ENCODE measurements around the gene VPS35L. TPM values are rescaled to one million over a fixed set of nuclear protein-coding genes. Genes with fewer than 3 reads are reported as not detected.
A peak's percentile ranks its signal among the peaks of the same experiment; 100 is the strongest.

Gene VPS35L
- total and polyA plus RNA-seq, 2 donors (not counting 1 experiment from before 2014, with no cell fraction given) = 17.5 to 62.1 TPM

DNA sequence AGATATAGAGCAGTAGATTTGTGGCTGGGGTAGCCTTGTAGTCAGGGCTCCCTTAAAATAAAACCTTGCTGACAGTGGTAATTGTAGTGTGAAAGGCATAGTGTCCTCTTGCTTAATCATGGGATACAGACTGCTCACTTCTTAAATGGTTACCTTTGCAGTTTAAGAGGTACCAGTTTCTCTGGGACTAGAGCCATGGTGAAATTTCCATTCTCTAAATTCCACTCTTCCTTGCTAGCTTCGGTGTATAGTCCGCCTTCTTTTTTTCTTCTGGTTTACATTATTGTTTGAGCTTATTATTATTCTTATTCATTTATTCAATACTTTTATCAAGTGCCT is 30.1 kb upstream of the VPS35L start:
- no peaks in the 10 kb centered on the region for H3K9me3 ChIP-seq (ENCODE audit: control extremely low read depth in 1 of 3, control insufficient read depth in 2 of 3, insufficient read depth in 1 of 3, low read length in 2 of 3)
- ChIA-PET POLR2A (interaction anchor here (0.5 to 2.3 kb wide), 2 partner anchors 30 to 751 kb away, joined by 5 to 19 read pairs; partner anchors contain the start of gene VPS35L), CTCF (interaction anchor here (1.6 to 3.3 kb wide), 4 partner anchors 30 to 458 kb away, joined by 3 to 13 read pairs (median 8); partner anchors contain the start of genes COQ7 and VPS35L)
- H3K27me3 Mint-ChIP-seq = no peaks in the 10 kb centered on the region
- DNase-seq (no peak), ATAC-seq (ENCODE audit: low read depth) (no peak)
- intact Hi-C loops (cut with micrococcal nuclease) = loop anchor here (10.0 kb wide), 1 partner anchor 1219 kb away; the partner anchor contains the start of gene THUMPD1
- peaks cover 19 to 37% of the 10 kb centered on the region in 2 donors for H3K4me1 ChIP-seq (ENCODE audit: control insufficient read depth in 2 of 2, insufficient read depth in 2 of 2, low read length in 2 of 2)
- no peak overlapping the region for H3K27ac Mint-ChIP-seq
- peak overlapping the region; percentile 95 for H3K4me2 ChIP-seq (replicated peaks; ENCODE audit: low read depth, low read length, poor library complexity, severe bottlenecking)
- no peak overlapping the region for H3K27ac ChIP-seq (ENCODE audit: low read length in 2 of 2)
- peak overlapping the region; percentile 95 for H2AFZ ChIP-seq (ENCODE audit: insufficient read depth, low read depth, low read length, poor library complexity, severe bottlenecking)
- TF ChIP-seq, protein P1, sequence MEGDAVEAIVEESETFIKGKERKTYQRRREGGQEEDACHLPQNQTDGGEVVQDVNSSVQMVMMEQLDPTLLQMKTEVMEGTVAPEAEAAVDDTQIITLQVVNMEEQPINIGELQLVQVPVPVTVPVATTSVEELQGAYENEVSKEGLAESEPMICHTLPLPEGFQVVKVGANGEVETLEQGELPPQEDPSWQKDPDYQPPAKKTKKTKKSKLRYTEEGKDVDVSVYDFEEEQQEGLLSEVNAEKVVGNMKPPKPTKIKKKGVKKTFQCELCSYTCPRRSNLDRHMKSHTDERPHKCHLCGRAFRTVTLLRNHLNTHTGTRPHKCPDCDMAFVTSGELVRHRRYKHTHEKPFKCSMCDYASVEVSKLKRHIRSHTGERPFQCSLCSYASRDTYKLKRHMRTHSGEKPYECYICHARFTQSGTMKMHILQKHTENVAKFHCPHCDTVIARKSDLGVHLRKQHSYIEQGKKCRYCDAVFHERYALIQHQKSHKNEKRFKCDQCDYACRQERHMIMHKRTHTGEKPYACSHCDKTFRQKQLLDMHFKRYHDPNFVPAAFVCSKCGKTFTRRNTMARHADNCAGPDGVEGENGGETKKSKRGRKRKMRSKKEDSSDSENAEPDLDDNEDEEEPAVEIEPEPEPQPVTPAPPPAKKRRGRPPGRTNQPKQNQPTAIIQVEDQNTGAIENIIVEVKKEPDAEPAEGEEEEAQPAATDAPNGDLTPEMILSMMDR (IDR thresholded peaks at IDR 0.05) = no peak
- TF ChIP-seq EZH2 (IDR thresholded peaks at IDR 0.05; ENCODE audit: borderline replicate concordance, insufficient read depth, low read depth, low read length, poor library complexity, severe bottlenecking) = no peak
- H3K4me3 ChIP-seq (ENCODE audit: control extremely low read depth in 1 of 5, extremely low read depth in 1 of 5, insufficient read depth in 1 of 5, low read depth in 2 of 5, low read length in 4 of 5) = peak overlapping the region in 1 of 5 experiments; percentile 92
- H3K9me3 Mint-ChIP-seq (ENCODE audit: insufficient read depth) = no peaks in the 10 kb centered on the region
- peaks cover 23% of the 10 kb centered on the region for H3K79me2 ChIP-seq (ENCODE audit: control insufficient read depth, insufficient read depth, low read length)
- H3K36me3 ChIP-seq (replicated peaks in 1 of 2; ENCODE audit: control extremely low read depth in 1 of 2, control insufficient read depth in 1 of 2, extremely low read depth in 1 of 2, insufficient read depth in 2 of 2, low read length in 1 of 2) = peaks cover 2 to 14% of the 10 kb centered on the region in 2 experiments
- H3K4me1 Mint-ChIP-seq = peaks cover 35% of the 10 kb centered on the region
- no peak overlapping the region for H3K9ac ChIP-seq (ENCODE audit: low read length)
- no peaks in the 10 kb centered on the region for H4K20me1 ChIP-seq (ENCODE audit: control insufficient read depth, insufficient read depth, low read length, poor library complexity, severe bottlenecking)
- no CpG with 5 or more reads among the region's 2 CpGs for WGBS (ENCODE audit: insufficient coverage)
- H3K4me3 Mint-ChIP-seq = peak overlapping the region; percentile 93
- no peaks in the 10 kb centered on the region for H3K27me3 ChIP-seq (replicated peaks in 1 of 4; ENCODE audit: control extremely low read depth in 1 of 4, control insufficient read depth in 3 of 4, insufficient read depth in 4 of 4, low read length in 3 of 4)

DNA sequence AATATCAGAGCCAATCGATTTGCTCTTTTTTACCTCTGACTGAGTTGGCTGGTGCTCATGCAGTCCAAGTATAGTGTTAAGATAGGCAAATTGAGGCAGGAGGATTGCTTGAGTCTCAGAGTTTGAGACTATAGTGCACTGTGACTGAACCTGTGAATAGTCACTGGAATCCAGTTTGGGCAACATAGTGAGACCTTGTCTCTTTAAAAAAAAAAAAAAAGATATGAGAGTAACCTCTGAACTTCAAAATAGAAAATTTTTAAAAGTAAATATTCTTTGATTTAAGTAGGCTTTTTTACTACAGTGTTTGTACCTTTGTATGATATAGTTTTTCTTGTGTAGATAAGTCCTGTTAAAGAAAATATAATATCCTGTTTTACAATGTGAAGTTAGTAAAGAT is 28.3 kb upstream of the VPS35L start:
- CTCF ChIA-PET = interaction anchor here (0.8 kb wide), 1 partner anchor 24 kb away, joined by 3 read pairs; no protein-coding TSS in a partner anchor

More for the DNA sequence above, 28.3 kb upstream of the VPS35L start:
- WGBS (ENCODE audit: insufficient coverage) = no CpG with 5 or more reads among the region's 1 CpG
- Histone ChIP-seq H3K27me3 (replicated peaks in 1 of 4; ENCODE audit: control extremely low read depth in 1 of 4, control insufficient read depth in 3 of 4, insufficient read depth in 4 of 4, low read length in 3 of 4) (no peaks in the 10 kb centered on the region), H3K9ac (ENCODE audit: low read length) (no peak overlapping the region), H3K4me2 (replicated peaks; ENCODE audit: low read depth, low read length, poor library complexity, severe bottlenecking) (no peak overlapping the region), H2AFZ (ENCODE audit: insufficient read depth, low read depth, low read length, poor library complexity, severe bottlenecking) (no peak overlapping the region), H3K27ac (ENCODE audit: low read length in 2 of 2) (no peak overlapping the region), H3K79me2 (ENCODE audit: control insufficient read depth, insufficient read depth, low read length) (peaks cover 11% of the 10 kb centered on the region), H3K4me1 (ENCODE audit: control insufficient read depth in 2 of 2, insufficient read depth in 2 of 2, low read length in 2 of 2) (peaks cover 11 to 27% of the 10 kb centered on the region in 2 donors), H4K20me1 (ENCODE audit: control insufficient read depth, insufficient read depth, low read length, poor library complexity, severe bottlenecking) (no peaks in the 10 kb centered on the region), H3K36me3 (replicated peaks in 1 of 2; ENCODE audit: control extremely low read depth in 1 of 2, control insufficient read depth in 1 of 2, extremely low read depth in 1 of 2, insufficient read depth in 2 of 2, low read length in 1 of 2) (peaks cover 2 to 14% of the 10 kb centered on the region in 2 experiments), H3K4me3 (ENCODE audit: control extremely low read depth in 1 of 5, extremely low read depth in 1 of 5, insufficient read depth in 1 of 5, low read depth in 2 of 5, low read length in 4 of 5) (no peak overlapping the region), H3K9me3 (ENCODE audit: control extremely low read depth in 1 of 3, control insufficient read depth in 2 of 3, insufficient read depth in 1 of 3, low read length in 2 of 3) (no peaks in the 10 kb centered on the region)
- no peak overlapping the region for H3K27ac Mint-ChIP-seq
- no peaks in the 10 kb centered on the region for H3K9me3 Mint-ChIP-seq (ENCODE audit: insufficient read depth)
- no peak overlapping the region for H3K4me3 Mint-ChIP-seq
- no peak for TF ChIP-seq EZH2 (IDR thresholded peaks at IDR 0.05; ENCODE audit: borderline replicate concordance, insufficient read depth, low read depth, low read length, poor library complexity, severe bottlenecking)
- TF ChIP-seq, protein P1 (IDR thresholded peaks at IDR 0.05) = no peak
- intact Hi-C loops (cut with micrococcal nuclease) = loop anchor here (10.0 kb wide), 1 partner anchor 1218 kb away; the partner anchor contains the start of gene THUMPD1
- ATAC-seq (ENCODE audit: low read depth) (no peak), DNase-seq (no peak)
- H3K4me1 Mint-ChIP-seq = peaks cover 22% of the 10 kb centered on the region
- POLR2A ChIA-PET = no interaction called here
- H3K27me3 Mint-ChIP-seq = no peaks in the 10 kb centered on the region
